GM20431 (cell line): ENCODE data around the gene AGFG2.

Experiments
- in situ Hi-C: fragments of 300-500 bp; cut with MseI, MboI; formaldehyde crosslinking; loops from one replicate; pipeline ENCODE4 v1.15.0; 2020; ENCODE audit warnings: low sequenced_read_pairs; ENCODE audit not compliant: unreplicated experiment

The AGFG2 gene

DNA sequence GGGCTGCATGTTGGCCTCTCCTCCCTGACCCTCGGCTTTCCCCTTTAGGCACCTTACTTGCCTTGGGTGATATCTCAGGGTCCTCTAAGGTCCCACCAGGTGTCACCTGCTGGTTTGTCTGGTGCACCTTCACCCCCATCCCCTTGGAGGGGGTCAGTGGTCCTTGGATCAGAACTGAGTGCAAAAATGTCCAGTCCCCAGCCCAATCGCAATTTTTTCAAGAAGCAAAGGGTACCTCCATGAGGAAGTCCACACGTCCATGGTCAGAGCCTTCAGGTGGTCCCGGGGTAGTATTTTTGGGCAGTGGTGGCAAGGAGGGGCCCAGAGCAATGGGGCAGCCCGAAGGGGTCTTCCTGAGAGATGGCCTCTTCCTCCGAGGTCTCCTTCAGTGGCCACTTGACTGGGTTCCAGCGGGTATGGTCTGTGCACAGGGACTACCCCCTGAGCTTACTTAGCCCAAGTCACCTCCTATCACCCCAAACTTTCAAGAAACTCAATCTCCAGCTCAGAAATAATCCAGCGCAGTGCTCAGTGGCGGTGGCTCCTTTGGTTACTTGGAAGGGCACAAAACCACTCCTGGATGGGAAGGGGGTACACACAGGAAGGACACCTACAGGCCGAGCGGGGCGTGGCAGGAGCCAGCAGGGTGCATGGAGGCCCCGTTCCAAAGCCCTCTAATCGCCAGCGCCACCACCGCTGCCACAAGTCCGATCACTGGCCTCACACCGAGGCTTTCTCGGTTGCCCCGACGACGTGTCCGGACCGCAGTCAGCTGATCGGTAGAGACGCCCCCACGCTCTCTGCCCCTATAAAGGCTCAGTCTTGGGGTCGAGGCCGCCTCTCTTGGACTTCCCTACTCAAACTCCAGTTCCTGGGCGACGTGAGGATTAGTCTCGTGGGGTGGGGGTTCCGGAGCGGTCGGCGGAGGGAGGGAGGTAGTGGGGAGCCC lies 30.2 kb downstream of the AGFG2 start:
- in situ Hi-C loops, result no loop called here

DNA sequence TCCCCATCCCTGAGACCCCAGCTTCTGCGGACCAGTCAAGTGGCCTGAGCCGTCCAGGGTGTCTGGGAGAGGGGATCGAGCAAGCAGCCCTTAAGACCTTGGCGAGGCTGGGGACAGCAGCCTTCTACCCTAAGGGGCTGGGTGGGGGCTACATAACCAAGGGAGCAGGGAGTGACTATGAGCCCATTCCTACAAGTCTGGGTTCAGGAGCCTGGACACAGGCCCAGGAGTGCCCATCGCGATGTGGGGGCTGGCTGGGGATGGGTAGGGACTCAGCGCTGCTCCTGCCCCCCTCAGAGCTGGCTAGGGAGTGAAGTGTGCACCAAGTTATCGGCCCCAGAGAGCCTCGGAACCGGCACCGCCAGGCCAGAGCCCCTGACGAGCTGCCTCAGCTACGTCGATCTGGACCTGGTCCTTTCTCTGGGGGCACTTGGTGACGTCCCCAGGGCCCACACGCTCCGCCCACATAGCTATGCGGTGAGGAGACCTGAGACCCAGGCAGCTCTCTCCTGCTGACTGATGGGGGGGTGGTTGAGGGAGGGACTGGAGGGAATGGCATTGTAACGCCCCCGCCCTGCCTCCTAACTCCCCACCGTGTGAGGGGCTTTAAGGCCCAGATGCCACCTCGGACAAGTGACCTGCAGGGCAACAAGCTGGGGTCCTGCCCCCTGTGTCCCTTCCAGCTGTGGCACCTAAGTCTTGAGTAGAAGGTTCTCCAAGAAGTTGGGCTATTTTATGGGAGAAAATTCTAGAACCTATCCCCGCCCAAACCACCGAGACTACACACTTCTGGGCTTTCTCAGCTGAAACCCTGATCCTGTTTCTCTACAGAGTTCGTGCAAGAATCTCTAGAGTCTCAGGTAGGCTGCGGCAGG lies 32.2 kb downstream of the AGFG2 start:
- in situ Hi-C loops, result no loop called here

DNA sequence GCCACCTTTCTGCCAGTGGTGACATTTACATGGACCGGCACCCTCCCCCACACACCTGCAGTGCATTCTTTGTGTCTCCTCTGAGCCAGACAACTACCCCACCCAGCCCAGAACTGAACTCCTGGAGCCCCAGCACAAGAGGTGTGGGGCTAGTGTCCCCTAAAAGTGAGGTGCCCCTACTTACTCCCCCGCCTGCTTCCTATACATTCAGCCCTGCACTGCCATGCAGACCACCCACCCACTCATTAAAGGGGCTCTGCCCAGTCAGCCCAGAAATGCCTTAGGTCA lies 32.8 kb downstream of the AGFG2 start:
- in situ Hi-C loops, result no loop called here

DNA sequence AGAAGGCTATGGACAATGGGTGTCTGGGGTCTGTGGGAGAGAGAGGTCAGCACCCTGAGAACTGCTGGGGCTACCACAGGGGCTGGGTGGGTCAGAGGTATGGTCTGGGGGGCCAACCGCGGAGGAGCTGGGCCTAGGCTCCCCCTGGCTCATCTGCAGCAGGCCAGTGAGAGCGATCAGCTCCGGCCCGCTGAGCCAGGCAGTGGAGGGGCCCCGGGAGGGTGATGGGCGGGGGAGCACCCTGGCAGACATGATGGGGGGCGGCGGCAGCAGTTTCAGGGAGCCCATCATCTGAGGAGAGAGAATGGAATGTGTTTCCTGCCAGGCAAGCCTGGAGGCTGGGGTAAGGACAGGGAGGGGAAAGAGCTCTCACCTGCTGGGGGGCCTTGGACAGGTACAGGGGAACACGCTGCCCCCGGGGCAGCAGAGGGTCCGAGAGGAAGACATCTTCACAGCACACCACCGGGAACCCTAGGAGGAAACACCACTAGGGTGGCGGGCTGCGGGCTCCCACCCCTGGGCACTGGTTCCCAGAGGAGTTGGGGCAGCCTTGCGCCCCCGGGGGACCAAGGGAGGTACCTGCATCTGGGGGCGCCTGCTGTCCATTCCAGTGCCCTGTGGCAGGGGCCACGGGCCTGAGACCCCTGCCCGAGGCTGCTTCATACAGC lies 33.4 kb downstream of the AGFG2 start:
- in situ Hi-C loops, result no loop called here

DNA sequence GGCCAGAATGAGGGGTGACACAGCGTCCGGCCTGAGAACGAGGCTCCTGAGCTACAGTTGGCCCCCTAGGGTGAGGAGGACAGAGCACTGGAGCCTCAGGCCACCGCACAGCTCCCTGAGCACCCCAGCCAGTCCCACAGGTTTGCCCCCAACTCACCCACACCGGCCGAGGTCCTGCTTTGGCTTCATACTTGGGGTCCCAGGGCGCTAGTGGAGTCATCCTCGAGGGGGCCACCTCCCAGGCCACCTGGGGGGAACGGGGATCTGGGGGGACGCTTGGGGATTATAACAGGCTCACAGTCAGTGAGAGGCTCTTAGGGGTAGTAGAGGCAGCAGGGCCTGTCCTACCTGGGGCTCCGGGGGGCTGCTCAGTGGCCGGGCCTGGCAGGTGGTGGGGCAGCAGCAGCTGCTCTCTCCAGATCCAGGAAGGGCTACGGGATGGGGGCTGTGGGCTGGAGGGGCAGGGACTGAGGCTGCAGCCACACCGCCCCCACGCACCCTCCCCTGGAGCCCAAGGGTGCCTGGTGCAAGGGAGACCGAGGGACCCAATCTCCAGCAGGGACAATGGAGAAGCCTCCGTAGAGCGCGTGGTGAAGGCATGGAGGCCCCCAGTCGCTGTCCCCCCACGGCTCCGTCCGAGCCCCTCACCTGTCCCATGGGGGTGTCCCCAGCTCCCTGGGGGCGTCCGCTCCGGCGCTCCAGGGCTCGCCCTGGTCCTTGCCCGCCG lies 34.1 kb downstream of the AGFG2 start:
- in situ Hi-C loops, result no loop called here

DNA sequence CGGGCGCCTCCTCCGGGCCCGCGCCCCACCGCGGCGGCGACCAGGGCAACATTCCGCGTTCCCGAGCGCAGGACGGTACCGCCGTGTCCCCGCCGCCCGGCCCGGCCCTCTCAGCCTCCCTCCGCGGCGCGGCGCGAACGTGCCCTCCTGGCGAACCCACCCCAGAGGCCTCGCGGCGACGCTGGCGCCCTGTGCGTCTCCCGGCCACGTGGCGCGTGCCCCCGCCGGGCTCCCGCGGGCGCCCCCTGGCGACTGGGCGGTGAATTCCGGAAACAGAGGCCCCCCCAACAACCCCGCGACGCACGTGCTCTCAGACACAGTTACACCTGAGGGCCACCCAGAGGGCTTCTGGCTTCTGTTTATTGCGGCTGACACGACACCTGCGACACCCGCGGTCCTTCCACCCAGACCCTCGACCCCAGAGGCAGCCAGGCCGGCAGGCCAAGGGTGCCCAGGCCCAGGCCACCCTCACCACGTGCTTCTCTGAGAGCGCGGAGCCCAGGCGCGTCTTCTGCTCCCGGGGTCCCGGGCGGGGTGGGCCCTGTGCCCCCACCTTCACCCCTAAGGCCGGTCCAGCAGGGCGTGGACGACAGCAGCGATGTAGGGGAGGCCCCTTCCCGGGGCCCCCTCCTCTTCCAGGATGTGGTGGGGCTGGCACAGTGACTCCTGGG lies 34.8 kb downstream of the AGFG2 start, which contains the start of gene SAP25:
Gene SAP25 (minus strand): TSS at position 210 of the 671 bp plus-strand sequence. CDS start 158 bp downstream, at position 52.
- in situ Hi-C loops, result no loop called here

DNA sequence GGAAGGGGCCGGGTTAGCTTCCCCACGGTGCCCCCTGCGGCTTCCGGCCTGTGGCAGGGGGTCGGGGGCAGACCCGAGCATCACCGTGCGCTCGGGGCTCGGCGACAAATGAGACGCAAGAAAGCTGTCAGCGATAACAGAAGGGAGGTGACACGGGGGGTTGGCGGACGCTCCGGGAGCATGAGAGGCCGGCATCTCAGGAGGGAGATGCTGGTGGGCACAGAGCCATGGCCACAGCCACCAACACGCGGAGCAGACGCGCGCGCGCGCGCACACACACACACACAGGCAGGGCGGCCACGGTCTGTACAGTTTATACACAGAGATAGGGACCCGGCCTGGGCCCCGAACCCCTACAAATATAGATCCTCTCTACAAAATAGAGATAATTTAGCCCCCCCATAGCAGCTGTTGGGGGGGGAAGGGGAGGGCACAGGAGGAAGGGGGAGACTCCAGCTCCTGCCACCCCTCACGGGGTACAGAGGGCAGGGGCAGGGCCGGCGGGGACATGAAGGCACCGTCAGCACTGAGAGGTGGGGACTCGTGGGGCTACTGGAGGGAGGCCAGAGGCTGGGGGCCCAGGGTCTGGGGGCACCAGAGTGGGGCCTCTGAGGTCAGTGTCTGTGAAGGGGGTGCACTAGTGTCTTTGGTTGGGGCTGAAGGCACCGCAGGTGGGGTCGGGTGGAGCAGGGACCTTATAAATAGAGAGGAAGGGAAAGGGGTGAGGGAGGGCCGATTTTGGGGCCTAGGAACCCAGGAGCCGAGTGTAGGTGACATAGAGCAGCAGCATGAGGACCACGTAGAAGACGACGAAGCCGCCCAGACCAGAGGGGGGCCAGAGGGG lies 35.6 kb downstream of the AGFG2 start:
- in situ Hi-C loops, result no loop called here

DNA sequence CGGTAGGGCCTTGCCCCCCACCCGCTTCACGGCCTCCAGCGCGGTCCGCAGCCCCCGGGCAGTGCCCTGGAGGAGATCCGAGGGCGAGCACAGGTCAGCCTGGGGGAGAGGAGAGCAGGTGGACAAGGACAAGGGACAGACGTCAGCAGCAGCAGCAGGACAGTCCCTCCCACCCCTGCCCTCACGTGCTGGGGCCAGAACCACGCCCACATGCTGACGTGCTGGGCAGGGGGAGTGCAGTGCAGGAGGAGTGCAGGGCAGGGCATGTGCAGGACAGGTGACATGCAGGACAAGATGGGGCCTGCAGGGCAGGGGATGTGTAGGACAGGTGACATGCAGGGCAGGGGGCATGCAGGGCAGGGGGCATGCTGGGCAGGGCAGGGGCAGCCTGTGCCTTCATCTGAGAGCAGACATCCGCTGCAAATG lies 36.2 kb downstream of the AGFG2 start:
- in situ Hi-C loops, result no loop called here

DNA sequence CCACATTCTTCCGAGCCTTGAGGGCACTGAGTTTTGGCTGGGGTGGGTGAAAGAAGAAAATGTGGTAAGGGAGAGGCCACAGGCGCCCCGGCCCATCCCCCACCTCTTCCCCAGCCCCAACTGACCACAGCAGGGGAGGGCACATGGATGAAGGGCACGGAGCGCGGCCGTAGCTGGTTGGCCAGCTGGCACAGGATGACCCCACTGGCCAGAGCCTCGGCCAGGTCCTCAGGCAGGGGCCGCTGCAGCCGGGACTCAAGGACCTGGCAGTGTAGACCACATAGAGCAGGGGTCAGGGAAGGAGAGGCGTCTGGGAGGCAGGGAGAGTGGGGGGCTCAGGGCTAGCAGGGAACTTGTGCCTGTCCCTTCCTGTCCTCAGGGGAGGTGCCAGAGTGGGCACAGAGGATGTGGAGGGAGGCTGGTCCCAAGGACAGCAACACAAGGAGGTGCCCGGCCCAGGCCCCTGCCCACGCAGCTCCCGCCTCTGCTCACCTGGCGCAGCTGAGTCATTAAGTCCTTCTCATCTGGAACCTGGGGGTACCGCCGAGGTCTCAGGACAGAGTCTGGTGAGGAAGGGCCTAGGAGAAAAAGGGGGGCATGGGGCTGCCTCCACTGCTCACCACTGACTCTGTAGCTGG lies 36.9 kb downstream of the AGFG2 start:
- in situ Hi-C loops, result no loop called here

DNA sequence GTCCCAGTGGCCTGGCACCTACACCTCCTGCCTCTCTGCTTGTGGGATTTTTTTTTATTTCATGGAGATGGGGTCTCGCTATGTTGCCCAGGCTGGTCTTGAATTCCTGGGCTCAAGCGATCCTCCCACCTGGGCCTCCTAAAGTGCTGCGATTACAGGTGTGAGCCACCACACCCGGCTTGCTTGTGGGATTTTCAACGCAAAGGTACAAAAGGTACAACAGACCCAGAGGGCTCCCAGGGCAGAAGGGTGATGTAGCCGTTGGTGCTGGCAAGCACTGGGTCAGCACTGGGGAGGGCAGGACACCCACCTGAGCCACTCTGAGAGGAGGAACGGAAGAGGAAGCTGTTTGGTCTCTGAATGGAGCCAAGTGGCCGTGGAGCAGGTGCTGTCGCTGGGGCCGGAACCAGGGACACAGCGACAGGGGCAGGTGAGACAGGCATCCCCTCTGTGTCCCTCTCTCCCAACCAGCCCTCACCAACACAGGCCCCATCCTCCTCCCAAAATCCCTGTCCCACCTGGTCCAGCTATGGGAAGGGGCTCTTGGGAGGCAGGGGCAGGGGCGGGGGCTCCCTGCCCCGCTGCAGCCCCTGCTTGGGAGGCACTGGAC lies 37.5 kb downstream of the AGFG2 start:
- in situ Hi-C loops, result no loop called here

DNA sequence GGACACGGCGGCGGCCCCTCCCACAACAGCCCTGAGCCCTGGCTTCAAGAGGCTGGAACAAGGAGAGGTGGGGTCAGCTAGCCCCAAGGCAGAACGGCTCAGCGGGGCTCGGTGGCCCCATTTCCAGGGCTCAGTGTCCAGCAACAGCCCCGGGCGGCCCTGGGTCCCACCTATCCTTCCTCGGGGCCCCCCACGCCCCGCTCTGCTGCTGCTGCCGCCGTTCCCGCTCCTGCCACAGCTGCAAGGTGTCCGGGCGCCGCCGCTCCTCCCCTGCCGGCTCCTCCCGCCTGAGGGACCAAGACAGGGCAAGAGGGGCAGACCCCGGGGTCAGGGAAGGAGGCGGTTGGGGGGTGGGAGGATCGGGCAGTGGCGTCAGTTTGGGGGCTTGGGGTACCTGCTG lies 38.1 kb downstream of the AGFG2 start:
- in situ Hi-C loops, result no loop called here

DNA sequence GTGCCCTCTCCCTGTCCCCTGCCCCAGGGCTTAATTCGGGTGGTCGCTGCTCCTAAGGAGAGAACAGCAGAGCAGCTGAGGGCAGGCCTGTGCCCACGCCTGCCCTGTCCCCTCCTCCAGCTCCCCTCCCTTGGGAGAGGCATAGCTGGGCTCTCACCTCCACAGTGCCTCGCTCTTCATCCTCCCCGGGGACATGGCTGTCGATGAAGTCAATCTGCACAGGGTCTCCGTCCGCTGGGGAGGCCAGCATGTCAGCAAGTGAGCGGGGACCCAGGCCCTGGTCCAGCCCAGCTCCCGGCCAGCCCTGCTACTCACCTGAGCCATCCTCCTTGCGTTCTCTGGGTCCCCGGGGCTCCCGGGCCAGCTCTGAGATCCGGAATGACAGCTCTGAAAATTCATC lies 38.5 kb downstream of the AGFG2 start:
- in situ Hi-C loops, result no loop called here

DNA sequence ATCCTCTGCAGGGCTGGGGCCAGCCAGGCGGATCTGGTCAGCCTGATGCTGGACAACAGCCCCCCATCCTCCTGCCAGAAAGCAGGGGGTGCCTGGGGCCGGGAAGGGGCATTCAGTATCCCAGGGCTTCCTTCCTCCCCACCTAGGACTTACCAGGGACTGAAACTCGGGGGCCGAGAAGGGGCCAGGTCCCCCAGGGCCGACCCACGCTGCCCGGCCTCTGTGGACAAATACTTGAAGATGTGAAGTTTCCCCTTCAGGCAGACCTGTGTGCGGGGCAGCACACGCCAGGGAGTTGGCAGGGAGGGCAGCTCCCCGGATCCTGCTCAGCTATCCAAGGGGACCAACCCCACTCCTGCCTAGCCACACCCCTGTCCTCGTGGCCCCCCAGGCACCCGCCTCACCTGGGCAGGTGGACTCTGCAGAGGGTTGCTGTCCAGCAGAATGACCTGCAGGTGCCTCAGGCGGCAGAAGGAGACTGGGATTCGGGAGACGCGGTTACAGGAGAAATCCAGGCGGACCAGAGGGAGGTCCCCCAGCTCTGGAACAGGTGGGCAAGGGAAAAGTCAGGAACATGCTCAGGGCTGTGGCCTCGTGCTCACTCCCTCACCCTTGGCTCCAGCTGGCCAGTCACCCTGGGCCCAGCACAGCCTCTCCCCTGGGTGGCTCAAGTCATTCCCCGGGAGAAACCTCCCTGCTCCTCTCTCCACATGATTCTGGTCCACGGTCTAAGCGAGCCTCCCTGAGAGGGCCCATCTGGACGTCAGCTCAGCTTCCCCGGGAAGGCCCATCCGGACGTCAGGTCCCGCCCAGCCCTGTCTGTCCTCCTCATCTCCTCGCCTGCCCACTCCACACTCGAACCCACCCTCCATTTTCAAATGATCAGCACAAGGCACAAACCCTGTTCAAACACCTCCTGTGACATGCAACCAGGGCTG lies 39.5 kb downstream of the AGFG2 start:
- in situ Hi-C loops, result no loop called here

DNA sequence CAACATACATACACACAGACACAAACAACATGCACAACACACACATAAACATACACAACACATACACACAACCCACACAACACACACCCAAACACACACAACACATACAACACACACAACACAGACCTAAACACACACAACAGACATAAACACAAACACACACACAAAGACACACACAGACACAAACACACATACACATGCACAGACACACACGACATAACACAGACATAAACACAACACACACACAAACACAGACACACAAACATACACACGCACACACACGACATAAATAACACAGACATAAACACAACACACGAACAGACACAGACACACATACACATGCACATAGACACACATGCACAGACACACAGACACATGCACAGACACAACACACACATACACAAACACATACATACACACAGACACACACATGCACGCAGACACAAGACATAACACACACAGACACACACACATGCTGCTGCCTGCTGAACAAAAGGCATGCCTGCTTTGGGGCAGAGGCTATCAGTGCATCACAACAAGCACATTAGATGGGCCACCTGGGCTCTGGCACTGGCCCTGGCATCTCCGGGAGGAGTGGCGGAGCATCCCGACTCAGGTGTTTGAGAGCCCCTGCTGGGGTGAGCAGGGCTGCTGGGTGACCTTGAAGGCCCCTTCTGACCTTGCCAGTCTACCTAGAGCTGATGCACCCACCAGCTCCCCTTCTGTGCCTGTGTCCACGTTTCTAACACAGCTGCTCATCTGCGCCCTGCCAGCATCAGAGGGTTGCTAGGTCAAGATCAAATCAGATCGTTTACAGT lies 41.7 kb downstream of the AGFG2 start:
- in situ Hi-C loops, result no loop called here

DNA sequence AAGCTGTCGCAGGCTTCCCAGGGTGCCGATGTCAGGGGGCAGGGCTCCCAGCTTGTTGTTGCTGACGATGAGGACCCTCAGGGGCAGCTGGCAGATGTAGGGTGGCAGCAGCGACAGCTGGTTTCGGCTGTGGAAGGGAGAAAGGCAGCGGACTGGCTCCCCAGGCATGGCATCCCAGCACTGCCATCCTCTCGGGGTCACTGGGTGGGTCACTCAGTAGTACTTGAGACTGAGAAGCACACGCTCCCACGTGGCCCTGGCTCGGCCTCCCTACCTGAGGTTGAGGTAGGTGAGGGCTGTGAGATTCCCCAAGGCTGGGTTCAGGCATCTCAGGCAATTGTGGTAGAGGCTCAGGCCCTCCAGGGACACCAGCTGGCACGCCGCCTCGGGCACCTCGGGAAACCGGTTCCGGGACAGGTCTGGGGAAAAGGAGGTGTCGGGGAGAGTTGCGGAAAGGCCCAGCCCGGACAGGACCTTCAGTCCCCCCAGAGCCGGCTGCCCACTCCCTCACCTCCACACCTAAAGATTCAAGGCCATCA lies 43.1 kb downstream of the AGFG2 start:
- in situ Hi-C loops, result no loop called here

DNA sequence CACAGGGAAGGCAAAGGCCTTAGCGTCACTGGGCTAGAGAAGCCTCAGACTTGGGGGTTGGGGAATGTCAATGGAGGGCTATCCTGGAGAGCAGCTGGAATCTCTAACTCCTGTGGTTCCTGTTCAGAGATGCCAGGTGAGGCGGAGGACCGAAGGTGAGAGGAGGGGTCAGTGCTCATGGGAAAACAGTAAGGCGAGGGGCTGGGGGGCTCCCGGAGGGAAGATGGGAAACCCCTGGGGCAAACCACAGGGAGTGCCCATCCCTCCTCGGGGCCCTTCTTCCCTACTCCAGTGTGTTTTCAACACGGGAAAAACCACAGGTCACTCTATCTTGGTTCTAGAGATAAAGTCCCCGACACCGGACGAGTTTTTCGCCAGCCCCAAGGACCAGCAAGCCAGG lies 43.6 kb downstream of the AGFG2 start:
- in situ Hi-C loops, result no loop called here
